GM23338 (cell line): Measurements from ENCODE around the gene TENM3. TPM values are rescaled to one million over a fixed set of nuclear protein-coding genes. Genes with fewer than 3 reads are reported as not detected.

Experiments
- ATAC-seq: fragments of 200-7000 bp; cut with Tn5 transposase; 3 replicates; pipeline ENCODE4 v1.9.1; 2020
- DNase-seq: peaks from one replicate; pipeline ENCODE4 v3.0.0-alpha.2; 2015; ENCODE audit warnings: low spot score
- H2AFZ ChIP-seq: fragments of 200-600 bp; sonication (generic); 2 replicates; pipeline ENCODE4 v1.8.0; 2016; ENCODE audit warnings: antibody characterized with exemption, mild to moderate bottlenecking, moderate library complexity
- H3F3A ChIP-seq: fragments of 200-600 bp; sonication (generic); replicated peaks from 2 replicates; pipeline ENCODE4 v1.8.0; 2017; ENCODE audit warnings: antibody characterized with exemption, mixed run types, low read depth
- H3K27ac ChIP-seq: fragments of 200-600 bp; sonication (generic); 2 replicates; pipeline ENCODE4 v1.6.1; 2016; ENCODE audit warnings: low read depth
- H3K27me3 ChIP-seq: fragments of 200-600 bp; sonication (generic); 2 replicates; pipeline ENCODE4 v1.8.0; 2016; ENCODE audit warnings: mild to moderate bottlenecking, mixed run types, moderate library complexity; ENCODE audit not compliant: insufficient read depth
- H3K36me3 ChIP-seq: fragments of 200-600 bp; sonication (generic); 2 replicates; pipeline ENCODE4 v1.8.0; 2016; ENCODE audit warnings: mild to moderate bottlenecking; ENCODE audit not compliant: insufficient read depth
- H3K4me1 ChIP-seq: fragments of 200-600 bp; sonication (generic); 2 replicates; pipeline ENCODE4 v1.8.0; 2016; ENCODE audit warnings: mild to moderate bottlenecking, moderate library complexity; ENCODE audit not compliant: insufficient read depth
- H3K4me2 ChIP-seq: fragments of 200-600 bp; sonication (generic); 2 replicates; pipeline ENCODE4 v1.7.1; 2017; ENCODE audit warnings: mixed run types
- H3K4me3 ChIP-seq: fragments of 200-600 bp; sonication (generic); 2 replicates; pipeline ENCODE4 v1.6.1; 2016; ENCODE audit warnings: mixed run types
- H3K79me2 ChIP-seq: fragments of 200-600 bp; sonication (generic); replicated peaks from 2 replicates; pipeline ENCODE4 v1.8.0; 2017; ENCODE audit warnings: mild to moderate bottlenecking; ENCODE audit not compliant: insufficient read depth
- H3K9me2 ChIP-seq: fragments of 200-600 bp; sonication (generic); 2 replicates; pipeline ENCODE4 v1.8.0; 2017; ENCODE audit not compliant: insufficient read depth
- H4K20me1 ChIP-seq: fragments of 200-600 bp; sonication (generic); replicated peaks from 2 replicates; pipeline ENCODE4 v1.8.0; 2017; ENCODE audit warnings: mild to moderate bottlenecking; ENCODE audit not compliant: insufficient read depth
- H3K27ac Mint-ChIP-seq: 2 replicates; pipeline ENCODE4 v1.8.0; 2020; ENCODE audit warnings: inconsistent platforms, mild to moderate bottlenecking, moderate library complexity, mixed read lengths
- H3K27me3 Mint-ChIP-seq: 3 replicates; pipeline ENCODE4 v1.8.0; 2022; ENCODE audit warnings: low read depth, mild to moderate bottlenecking, moderate library complexity, mixed read lengths, inconsistent platforms; ENCODE audit not compliant: insufficient read depth, poor library complexity
- H3K36me3 Mint-ChIP-seq: 3 replicates; pipeline ENCODE4 v1.8.0; 2021; ENCODE audit warnings: low read depth, mild to moderate bottlenecking, inconsistent platforms, moderate library complexity, mixed read lengths
- H3K4me1 Mint-ChIP-seq: 3 replicates; pipeline ENCODE4 v1.8.0; 2020; ENCODE audit warnings: mild to moderate bottlenecking, inconsistent platforms, mixed read lengths
- H3K4me3 Mint-ChIP-seq: 3 replicates; pipeline ENCODE4 v1.8.0; 2021; ENCODE audit warnings: moderate library complexity, mild to moderate bottlenecking, inconsistent platforms, mixed read lengths
- H3K9me3 Mint-ChIP-seq: 3 replicates; pipeline ENCODE4 v1.8.0; 2020; ENCODE audit warnings: moderate library complexity, mild to moderate bottlenecking, inconsistent platforms, mixed read lengths
- CREB1 ChIP-seq: fragments of 250-450 bp; sonication (Bioruptor Pico); IDR thresholded peaks from 2 replicates; pipeline ENCODE4 v1.5.0; 2020; ENCODE audit warnings: low read depth, mild to moderate bottlenecking, moderate library complexity
- ETS1 ChIP-seq: IDR thresholded peaks from 2 replicates; pipeline ENCODE4 v1.6.1; 2016; ENCODE audit warnings: antibody characterized with exemption
- EZH2 ChIP-seq: fragments of 200-600 bp; sonication (generic); IDR thresholded peaks from one replicate; pipeline ENCODE4 v1.8.0; 2017; ENCODE audit warnings: antibody characterized with exemption, mild to moderate bottlenecking, low read depth; ENCODE audit not compliant: unreplicated experiment
- EZH2phosphoT487 ChIP-seq: fragments of 200-600 bp; sonication (generic); IDR thresholded peaks from one replicate; pipeline ENCODE4 v1.8.1; 2018; ENCODE audit warnings: antibody characterized with exemption; ENCODE audit not compliant: unreplicated experiment
- JUNB ChIP-seq: IDR thresholded peaks from one replicate; pipeline ENCODE4 v1.6.1; 2016; ENCODE audit warnings: antibody characterized with exemption; ENCODE audit not compliant: unreplicated experiment
- NANOG ChIP-seq: IDR thresholded peaks from 2 replicates; pipeline ENCODE4 v1.6.1; 2016; ENCODE audit warnings: antibody characterized with exemption, borderline replicate concordance
- POLR2AphosphoS5 ChIP-seq: IDR thresholded peaks from 2 replicates; pipeline ENCODE4 v1.6.1; 2016; ENCODE audit warnings: antibody characterized with exemption, low read depth
- STAT1 ChIP-seq: IDR thresholded peaks from one replicate; pipeline ENCODE4 v1.6.1; 2016; ENCODE audit warnings: antibody characterized with exemption; ENCODE audit not compliant: unreplicated experiment
- ZNF114 ChIP-seq: fragments of 250-450 bp; sonication (Bioruptor Pico); IDR thresholded peaks from 2 replicates; pipeline ENCODE4 v1.5.0; 2020; ENCODE audit warnings: mild to moderate bottlenecking, moderate library complexity
- ZNF331 ChIP-seq: fragments of 250-450 bp; sonication (Bioruptor Pico); IDR thresholded peaks from 2 replicates; pipeline ENCODE4 v1.5.0; 2020; ENCODE audit warnings: low read depth, mild to moderate bottlenecking, moderate library complexity
- polyA plus RNA-seq: library from polyadenylated mRNA; unstranded; fragments of >200 nt; fragmentation: Nextera tagmentation; extraction: Ambion mirVana; gene quantifications from 2 replicates; pipeline ENCODE4 v1.2.1, GENCODE V29; 2016
- total RNA-seq: library from RNA; depleted of rRNA; stranded (reverse); fragments of >200 nt; shearing (Covaris generic); gene quantifications from 2 replicates; pipeline ENCODE4 v1.2.3, GENCODE V29; 2014
- TF ChIP-seq, protein P1 (sequence below), 2 experiments: fragments of 200-600 bp in 1 of 2; sonication (generic) in 1 of 2; conservative IDR thresholded peaks; 2 replicates each; pipeline versions ENCODE4 v1.5.1 to v1.6.1; 2016 to 2017; ENCODE audit warnings: antibody characterized with exemption in 2 of 2, low read depth in 2 of 2, mild to moderate bottlenecking in 2 of 2, moderate library complexity in 1 of 2
- TF ChIP-seq, protein P2 (sequence below): fragments of 250-450 bp; sonication (Bioruptor Pico); IDR thresholded peaks from 2 replicates; pipeline ENCODE4 v1.5.0; 2020; ENCODE audit warnings: mild to moderate bottlenecking, moderate library complexity
- TF ChIP-seq, protein P3 (sequence below): IDR thresholded peaks from one replicate; pipeline ENCODE4 v1.6.1; 2018; ENCODE audit warnings: antibody characterized with exemption; ENCODE audit not compliant: unreplicated experiment

Gene TENM3
- total and polyA plus RNA-seq, 2 experiments from 2014 or later: 22.2 to 128 TPM

GRCh38 chr4:182271731-182272130 lies 28.5 kb downstream of the TENM3 start:
- H3K27ac ChIP-seq: no peak overlapping the region
- H3K27ac Mint-ChIP-seq: no peak overlapping the region
- H3K36me3 Mint-ChIP-seq: peaks cover 24% of the 10 kb centered on the region; the same call in 2 of the 3 replicates

More at GRCh38 chr4:182271731-182272130, 28.5 kb downstream of the TENM3 start:
- Histone ChIP-seq H3K9me2 (no peaks in the 10 kb centered on the region), H3K4me1 (peaks cover 36% of the 10 kb centered on the region), H3K4me2 (no peak overlapping the region), H3K79me2 (peaks cover 3% of the 10 kb centered on the region; the same call in 1 of the 2 replicates), H3K36me3 (no peaks in the 10 kb centered on the region), H3K27me3 (no peaks in the 10 kb centered on the region), H3K4me3 (no peak overlapping the region), H4K20me1 (no peaks in the 10 kb centered on the region), H3F3A (no peaks in the 10 kb centered on the region), H2AFZ (no peak overlapping the region)
- ATAC-seq: no peak
- no peak for TF ChIP-seq STAT1
- TF ChIP-seq ZNF114 (CRISPR knock-in tag): no peak
- no peak for TF ChIP-seq JUNB
- no peak for TF ChIP-seq EZH2phosphoT487
- no peak for TF ChIP-seq NANOG
- TF ChIP-seq, protein P1, sequence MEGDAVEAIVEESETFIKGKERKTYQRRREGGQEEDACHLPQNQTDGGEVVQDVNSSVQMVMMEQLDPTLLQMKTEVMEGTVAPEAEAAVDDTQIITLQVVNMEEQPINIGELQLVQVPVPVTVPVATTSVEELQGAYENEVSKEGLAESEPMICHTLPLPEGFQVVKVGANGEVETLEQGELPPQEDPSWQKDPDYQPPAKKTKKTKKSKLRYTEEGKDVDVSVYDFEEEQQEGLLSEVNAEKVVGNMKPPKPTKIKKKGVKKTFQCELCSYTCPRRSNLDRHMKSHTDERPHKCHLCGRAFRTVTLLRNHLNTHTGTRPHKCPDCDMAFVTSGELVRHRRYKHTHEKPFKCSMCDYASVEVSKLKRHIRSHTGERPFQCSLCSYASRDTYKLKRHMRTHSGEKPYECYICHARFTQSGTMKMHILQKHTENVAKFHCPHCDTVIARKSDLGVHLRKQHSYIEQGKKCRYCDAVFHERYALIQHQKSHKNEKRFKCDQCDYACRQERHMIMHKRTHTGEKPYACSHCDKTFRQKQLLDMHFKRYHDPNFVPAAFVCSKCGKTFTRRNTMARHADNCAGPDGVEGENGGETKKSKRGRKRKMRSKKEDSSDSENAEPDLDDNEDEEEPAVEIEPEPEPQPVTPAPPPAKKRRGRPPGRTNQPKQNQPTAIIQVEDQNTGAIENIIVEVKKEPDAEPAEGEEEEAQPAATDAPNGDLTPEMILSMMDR (conservative IDR thresholded peaks at IDR 0.05; ENCODE audit: low read depth in 2 of 2): no peak
- TF ChIP-seq, protein P2, sequence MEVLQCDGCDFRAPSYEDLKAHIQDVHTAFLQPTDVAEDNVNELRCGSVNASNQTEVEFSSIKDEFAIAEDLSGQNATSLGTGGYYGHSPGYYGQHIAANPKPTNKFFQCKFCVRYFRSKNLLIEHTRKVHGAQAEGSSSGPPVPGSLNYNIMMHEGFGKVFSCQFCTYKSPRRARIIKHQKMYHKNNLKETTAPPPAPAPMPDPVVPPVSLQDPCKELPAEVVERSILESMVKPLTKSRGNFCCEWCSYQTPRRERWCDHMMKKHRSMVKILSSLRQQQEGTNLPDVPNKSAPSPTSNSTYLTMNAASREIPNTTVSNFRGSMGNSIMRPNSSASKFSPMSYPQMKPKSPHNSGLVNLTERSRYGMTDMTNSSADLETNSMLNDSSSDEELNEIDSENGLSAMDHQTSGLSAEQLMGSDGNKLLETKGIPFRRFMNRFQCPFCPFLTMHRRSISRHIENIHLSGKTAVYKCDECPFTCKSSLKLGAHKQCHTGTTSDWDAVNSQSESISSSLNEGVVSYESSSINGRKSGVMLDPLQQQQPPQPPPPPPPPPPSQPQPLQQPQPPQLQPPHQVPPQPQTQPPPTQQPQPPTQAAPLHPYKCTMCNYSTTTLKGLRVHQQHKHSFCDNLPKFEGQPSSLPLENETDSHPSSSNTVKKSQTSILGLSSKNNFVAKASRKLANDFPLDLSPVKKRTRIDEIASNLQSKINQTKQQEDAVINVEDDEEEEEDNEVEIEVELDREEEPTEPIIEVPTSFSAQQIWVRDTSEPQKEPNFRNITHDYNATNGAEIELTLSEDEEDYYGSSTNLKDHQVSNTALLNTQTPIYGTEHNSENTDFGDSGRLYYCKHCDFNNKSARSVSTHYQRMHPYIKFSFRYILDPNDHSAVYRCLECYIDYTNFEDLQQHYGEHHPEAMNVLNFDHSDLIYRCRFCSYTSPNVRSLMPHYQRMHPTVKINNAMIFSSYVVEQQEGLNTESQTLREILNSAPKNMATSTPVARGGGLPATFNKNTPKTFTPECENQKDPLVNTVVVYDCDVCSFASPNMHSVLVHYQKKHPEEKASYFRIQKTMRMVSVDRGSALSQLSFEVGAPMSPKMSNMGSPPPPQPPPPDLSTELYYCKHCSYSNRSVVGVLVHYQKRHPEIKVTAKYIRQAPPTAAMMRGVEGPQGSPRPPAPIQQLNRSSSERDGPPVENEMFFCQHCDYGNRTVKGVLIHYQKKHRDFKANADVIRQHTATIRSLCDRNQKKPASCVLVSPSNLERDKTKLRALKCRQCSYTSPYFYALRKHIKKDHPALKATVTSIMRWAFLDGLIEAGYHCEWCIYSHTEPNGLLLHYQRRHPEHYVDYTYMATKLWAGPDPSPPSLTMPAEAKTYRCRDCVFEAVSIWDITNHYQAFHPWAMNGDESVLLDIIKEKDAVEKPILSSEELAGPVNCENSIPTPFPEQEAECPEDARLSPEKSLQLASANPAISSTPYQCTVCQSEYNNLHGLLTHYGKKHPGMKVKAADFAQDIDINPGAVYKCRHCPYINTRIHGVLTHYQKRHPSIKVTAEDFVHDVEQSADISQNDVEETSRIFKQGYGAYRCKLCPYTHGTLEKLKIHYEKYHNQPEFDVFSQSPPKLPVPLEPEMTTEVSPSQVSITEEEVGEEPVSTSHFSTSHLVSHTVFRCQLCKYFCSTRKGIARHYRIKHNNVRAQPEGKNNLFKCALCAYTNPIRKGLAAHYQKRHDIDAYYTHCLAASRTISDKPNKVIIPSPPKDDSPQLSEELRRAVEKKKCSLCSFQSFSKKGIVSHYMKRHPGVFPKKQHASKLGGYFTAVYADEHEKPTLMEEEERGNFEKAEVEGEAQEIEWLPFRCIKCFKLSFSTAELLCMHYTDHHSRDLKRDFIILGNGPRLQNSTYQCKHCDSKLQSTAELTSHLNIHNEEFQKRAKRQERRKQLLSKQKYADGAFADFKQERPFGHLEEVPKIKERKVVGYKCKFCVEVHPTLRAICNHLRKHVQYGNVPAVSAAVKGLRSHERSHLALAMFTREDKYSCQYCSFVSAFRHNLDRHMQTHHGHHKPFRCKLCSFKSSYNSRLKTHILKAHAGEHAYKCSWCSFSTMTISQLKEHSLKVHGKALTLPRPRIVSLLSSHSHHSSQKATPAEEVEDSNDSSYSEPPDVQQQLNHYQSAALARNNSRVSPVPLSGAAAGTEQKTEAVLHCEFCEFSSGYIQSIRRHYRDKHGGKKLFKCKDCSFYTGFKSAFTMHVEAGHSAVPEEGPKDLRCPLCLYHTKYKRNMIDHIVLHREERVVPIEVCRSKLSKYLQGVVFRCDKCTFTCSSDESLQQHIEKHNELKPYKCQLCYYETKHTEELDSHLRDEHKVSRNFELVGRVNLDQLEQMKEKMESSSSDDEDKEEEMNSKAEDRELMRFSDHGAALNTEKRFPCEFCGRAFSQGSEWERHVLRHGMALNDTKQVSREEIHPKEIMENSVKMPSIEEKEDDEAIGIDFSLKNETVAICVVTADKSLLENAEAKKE (CRISPR knock-in tag): no peak
- no peak for TF ChIP-seq POLR2AphosphoS5
- TF ChIP-seq, protein P3, sequence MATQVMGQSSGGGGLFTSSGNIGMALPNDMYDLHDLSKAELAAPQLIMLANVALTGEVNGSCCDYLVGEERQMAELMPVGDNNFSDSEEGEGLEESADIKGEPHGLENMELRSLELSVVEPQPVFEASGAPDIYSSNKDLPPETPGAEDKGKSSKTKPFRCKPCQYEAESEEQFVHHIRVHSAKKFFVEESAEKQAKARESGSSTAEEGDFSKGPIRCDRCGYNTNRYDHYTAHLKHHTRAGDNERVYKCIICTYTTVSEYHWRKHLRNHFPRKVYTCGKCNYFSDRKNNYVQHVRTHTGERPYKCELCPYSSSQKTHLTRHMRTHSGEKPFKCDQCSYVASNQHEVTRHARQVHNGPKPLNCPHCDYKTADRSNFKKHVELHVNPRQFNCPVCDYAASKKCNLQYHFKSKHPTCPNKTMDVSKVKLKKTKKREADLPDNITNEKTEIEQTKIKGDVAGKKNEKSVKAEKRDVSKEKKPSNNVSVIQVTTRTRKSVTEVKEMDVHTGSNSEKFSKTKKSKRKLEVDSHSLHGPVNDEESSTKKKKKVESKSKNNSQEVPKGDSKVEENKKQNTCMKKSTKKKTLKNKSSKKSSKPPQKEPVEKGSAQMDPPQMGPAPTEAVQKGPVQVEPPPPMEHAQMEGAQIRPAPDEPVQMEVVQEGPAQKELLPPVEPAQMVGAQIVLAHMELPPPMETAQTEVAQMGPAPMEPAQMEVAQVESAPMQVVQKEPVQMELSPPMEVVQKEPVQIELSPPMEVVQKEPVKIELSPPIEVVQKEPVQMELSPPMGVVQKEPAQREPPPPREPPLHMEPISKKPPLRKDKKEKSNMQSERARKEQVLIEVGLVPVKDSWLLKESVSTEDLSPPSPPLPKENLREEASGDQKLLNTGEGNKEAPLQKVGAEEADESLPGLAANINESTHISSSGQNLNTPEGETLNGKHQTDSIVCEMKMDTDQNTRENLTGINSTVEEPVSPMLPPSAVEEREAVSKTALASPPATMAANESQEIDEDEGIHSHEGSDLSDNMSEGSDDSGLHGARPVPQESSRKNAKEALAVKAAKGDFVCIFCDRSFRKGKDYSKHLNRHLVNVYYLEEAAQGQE: no peak
- no peak for TF ChIP-seq CREB1 (CRISPR knock-in tag)
- no peak for TF ChIP-seq ETS1
- no peak for TF ChIP-seq ZNF331 (CRISPR knock-in tag)
- TF ChIP-seq EZH2: no peak
- Mint-ChIP-seq H3K9me3 (peaks cover 8% of the 10 kb centered on the region; the same call in 2 of the 3 replicates), H3K27me3 (peaks cover 14% of the 10 kb centered on the region), H3K4me1 (peaks cover 44% of the 10 kb centered on the region), H3K4me3 (no peak overlapping the region)
- DNase-seq: no peak
